Measurements from ENCODE around the gene TFPT. TPM values are rescaled to one million over a fixed set of nuclear protein-coding genes. Genes with fewer than 3 reads are reported as not detected.
A peak's percentile ranks its signal among the peaks of the same experiment; 100 is the strongest.

Gene TFPT
- total RNA-seq, 1 experiment from 2014 or later = 26.6 TPM

- Histone ChIP-seq H3K4me1 (ENCODE audit: insufficient read depth, low read length) (no peaks in the 10 kb centered on the region), H2BK20ac (ENCODE audit: low read depth, low read length, poor library complexity, severe bottlenecking) (no peak overlapping the region), H3K23ac (ENCODE audit: insufficient read length, low read depth, low read length) (no peak overlapping the region), H3K56ac (ENCODE audit: insufficient read length, low read depth, low read length) (no peak overlapping the region), H3K9me3 (ENCODE audit: control insufficient read depth, low read depth, low read length) (no peaks in the 10 kb centered on the region), H4K91ac (ENCODE audit: insufficient read length, low read depth, low read length) (no peak overlapping the region), H3K4me2 (ENCODE audit: insufficient read depth, insufficient read length, low read length) (peak overlapping the region; percentile 81), H2BK12ac (ENCODE audit: insufficient read length, low read depth, low read length) (no peak overlapping the region), H3K14ac (ENCODE audit: insufficient read depth, low read length) (0 out of 2 replicates have a peak overlapping the region, but pooled peaks have one; percentile 15), H3K23me2 (ENCODE audit: insufficient read length, low read depth, low read length, poor library complexity, severe bottlenecking) (peaks cover 18% of the 10 kb centered on the region), H3K27ac (ENCODE audit: insufficient read length, low read depth, low read length) (no peak overlapping the region), H2BK15ac (ENCODE audit: low read depth, low read length) (no peak overlapping the region), H3T11ph (ENCODE audit: low read length) (no peak overlapping the region), H3K27me3 (ENCODE audit: insufficient read depth, low read length) (no peaks in the 10 kb centered on the region), H2AFZ (ENCODE audit: low read length) (no peak overlapping the region), H2BK5ac (ENCODE audit: insufficient read length, low read length) (no peak overlapping the region), H4K20me1 (ENCODE audit: control insufficient read depth, insufficient read depth, insufficient read length) (no peaks in the 10 kb centered on the region), H3K79me1 (ENCODE audit: insufficient read depth, low read depth, low read length, poor library complexity, severe bottlenecking) (no peaks in the 10 kb centered on the region), H3K9ac (ENCODE audit: extremely low read depth, insufficient read length, low read length) (peak overlapping the region; percentile 59), H2BK120ac (ENCODE audit: low read depth, low read length, poor library complexity, severe bottlenecking) (no peak overlapping the region), H3K79me2 (ENCODE audit: insufficient read depth, low read length) (no peaks in the 10 kb centered on the region; the same call in 1 of the 2 replicates), H4K8ac (replicated peaks; ENCODE audit: insufficient read length, low read depth, low read length) (no peak overlapping the region), H2AK5ac (ENCODE audit: insufficient read length, low read length) (no peak overlapping the region), H3K4ac (ENCODE audit: low read depth, low read length) (no peak overlapping the region), H3K18ac (ENCODE audit: insufficient read length, low read depth, low read length) (peak overlapping the region; percentile 20), H4K5ac (ENCODE audit: insufficient read length, low read depth, low read length) (no peak overlapping the region)
- Mint-ChIP-seq H3K9me3 (peaks cover 0 to 3% of the 10 kb centered on the region in 2 experiments; a peak in 2 of 5 replicates), H3K27me3 (ENCODE audit: low read depth) (peaks cover 34% of the 10 kb centered on the region), H3K36me3 (ENCODE audit: insufficient read depth in 1 of 3, low read depth in 3 of 3) (peaks cover 11 to 27% (median 24%) of the 10 kb centered on the region in 3 experiments), H3K4me3 (peak overlapping the region; percentile 99 to 100), H3K27ac (peak overlapping the region; percentile 96 to 99 (median 97)), H3K4me1 (peaks cover 33 to 41% of the 10 kb centered on the region in 2 experiments)
- WGBS (ENCODE audit: extremely low coverage, insufficient read length, low lambda C conversion rate) = no CpG with 5 or more reads among the region's 28 CpGs
- TF ChIP-seq CTCF (conservative IDR thresholded peaks at IDR 0.05) = no peak
- DNase-seq = no peak
These were observed 44.8 kb upstream of the TFPT start for GRCh38 chr19:54160182-54160811.

Data from H9 (cell line).